Stimulated activated naive CD8-positive, alpha-beta T cell treated with anti-CD3 and anti-CD28 coated beads, Interleukin-15, Interleukin-2, amounts not matched to agents 100 ng/mL and 50 ng/mL, for 24 hours (primary cell): ENCODE measurements around the gene MC2R.

Experiments used
- H3K27ac Mint-ChIP-seq: one replicate; pipeline ENCODE4 v1.8.0; 2021; ENCODE audit warnings: mild to moderate bottlenecking, mixed read lengths
- H3K27me3 Mint-ChIP-seq: one replicate; pipeline ENCODE4 v1.8.0; 2021; ENCODE audit warnings: mixed read lengths
- H3K36me3 Mint-ChIP-seq: one replicate; pipeline ENCODE4 v1.8.0; 2021; ENCODE audit warnings: low read depth, mixed read lengths
- H3K4me1 Mint-ChIP-seq: one replicate; pipeline ENCODE4 v1.8.0; 2021; ENCODE audit warnings: low read depth, mixed read lengths
- H3K4me3 Mint-ChIP-seq: one replicate; pipeline ENCODE4 v1.8.0; 2021; ENCODE audit warnings: mild to moderate bottlenecking, mixed read lengths
- H3K9me3 Mint-ChIP-seq: one replicate; pipeline ENCODE4 v1.8.0; 2021; ENCODE audit warnings: mixed read lengths

Gene MC2R

DNA sequence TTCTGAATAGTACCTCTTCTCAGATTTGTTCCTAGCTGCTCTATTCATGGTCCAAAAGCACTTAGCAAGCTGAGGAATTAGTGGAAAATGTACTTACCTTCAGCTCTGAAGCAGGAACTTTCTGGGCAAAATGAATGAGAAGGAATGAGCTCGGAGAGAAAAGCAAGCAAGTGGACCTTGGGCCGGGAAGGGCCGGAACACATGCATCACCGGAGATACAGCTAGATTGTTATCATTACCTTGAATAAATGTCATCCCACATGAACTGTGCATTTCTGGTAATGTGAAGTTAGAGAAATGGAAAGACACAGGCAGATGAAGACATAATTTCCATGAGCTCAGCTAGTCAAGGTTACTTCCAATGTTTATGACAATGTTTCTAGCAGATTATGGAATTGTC lies at the start of gene MC2R:
Gene MC2R (minus strand): TSS at position 146 of the 400 bp plus-strand sequence. CDS start 30,018 bp downstream, outside the sequence.
- Mint-ChIP-seq H3K4me3 (no peak within 1 kb of the TSS), H3K27ac (no peak within 1 kb of the TSS), H3K27me3 (no peaks in the 10 kb centered on the region), H3K9me3 (no peaks in the 10 kb centered on the region), H3K4me1 (no peaks in the 10 kb centered on the region), H3K36me3 (no peaks in the 10 kb centered on the region)

DNA sequence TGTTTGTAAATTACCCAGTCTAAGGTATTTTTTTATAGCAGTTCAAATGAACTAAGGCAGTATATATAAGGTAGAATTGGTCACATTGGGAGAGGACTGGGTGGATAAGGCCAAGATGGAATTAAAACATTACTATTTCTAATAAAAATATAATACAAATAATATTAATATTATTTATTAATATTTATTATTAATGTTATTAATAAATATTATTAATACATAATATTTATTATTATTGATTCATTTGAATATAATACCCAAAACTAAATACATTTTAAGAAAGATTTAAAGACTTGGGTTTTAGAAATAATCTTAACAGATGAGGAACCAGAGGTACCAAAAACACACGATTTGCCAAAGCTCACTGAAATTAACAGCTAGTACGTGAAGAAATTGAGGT lies 30.5 kb upstream of the MC2R start:
- H3K27ac Mint-ChIP-seq: no peak overlapping the region
- no peaks in the 10 kb centered on the region for H3K36me3 Mint-ChIP-seq
- peaks cover 4% of the 10 kb centered on the region for H3K27me3 Mint-ChIP-seq
- H3K9me3 Mint-ChIP-seq: peaks cover 3% of the 10 kb centered on the region
- no peaks in the 10 kb centered on the region for H3K4me1 Mint-ChIP-seq
- no peak overlapping the region for H3K4me3 Mint-ChIP-seq

DNA sequence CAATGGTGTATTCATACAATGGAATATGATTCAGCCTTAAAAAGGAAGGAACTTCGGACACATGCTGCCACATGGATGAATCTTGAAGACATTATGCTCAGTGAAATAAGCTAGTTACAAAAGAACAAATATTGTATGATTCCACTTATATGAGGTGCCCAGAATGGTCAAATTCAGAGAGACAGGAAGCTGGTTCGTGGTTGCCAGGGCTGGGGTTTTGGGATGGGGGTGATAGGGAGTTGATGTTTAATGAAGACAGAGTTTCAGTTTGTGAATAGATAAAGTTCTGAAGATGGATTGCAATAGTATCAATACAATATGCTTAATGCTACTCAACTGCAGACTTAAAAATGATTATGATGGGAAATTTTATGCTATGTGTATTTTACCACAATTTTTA lies 28.0 kb upstream of the MC2R start:
- Mint-ChIP-seq H3K27ac (no peak overlapping the region), H3K36me3 (no peaks in the 10 kb centered on the region), H3K4me1 (no peaks in the 10 kb centered on the region), H3K27me3 (no peaks in the 10 kb centered on the region), H3K9me3 (peaks cover 3% of the 10 kb centered on the region), H3K4me3 (no peak overlapping the region)

DNA sequence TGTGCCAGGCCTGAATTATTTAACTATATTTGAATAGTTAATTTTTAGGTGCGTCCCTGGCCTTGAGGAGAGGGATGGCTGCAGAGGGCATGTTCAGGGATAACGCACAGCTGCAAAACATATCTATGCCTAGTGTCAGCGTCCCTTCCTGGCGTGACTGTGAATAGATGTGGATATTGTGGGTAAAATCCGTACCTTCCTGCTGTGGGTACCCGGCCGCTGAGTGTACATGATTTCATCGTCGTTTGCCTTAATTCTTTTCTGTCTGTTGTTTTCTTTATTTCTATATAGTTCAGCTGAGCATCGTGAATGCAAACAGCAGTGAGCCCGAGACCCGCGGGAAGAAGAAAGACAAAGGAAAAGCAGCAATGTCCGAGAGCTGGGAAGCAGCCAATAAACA lies 25.0 kb upstream of the MC2R start:
- Mint-ChIP-seq H3K9me3 (peaks cover 3% of the 10 kb centered on the region), H3K4me1 (no peaks in the 10 kb centered on the region), H3K27ac (no peak overlapping the region), H3K36me3 (no peaks in the 10 kb centered on the region), H3K4me3 (no peak overlapping the region), H3K27me3 (no peaks in the 10 kb centered on the region)

DNA sequence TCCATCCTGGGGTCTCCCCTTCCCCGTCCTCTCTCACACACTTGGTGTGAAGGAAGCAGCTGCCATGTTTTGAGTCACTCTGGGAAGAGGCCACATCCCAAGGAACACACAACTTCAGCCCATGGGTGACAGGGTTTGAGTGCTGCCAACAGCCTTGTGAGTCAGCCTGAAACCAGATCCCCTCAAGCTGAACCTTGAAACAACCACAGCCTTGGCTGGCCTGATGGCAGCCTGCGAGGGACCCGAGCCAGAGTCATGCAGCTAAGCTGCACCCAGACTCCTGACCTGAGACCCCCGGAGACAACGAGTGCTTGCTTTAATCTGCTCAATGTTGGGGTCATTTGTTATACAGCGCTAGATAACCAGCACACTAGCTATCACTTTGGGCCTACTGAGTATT lies 19.3 kb upstream of the MC2R start:
- no peaks in the 10 kb centered on the region for H3K36me3 Mint-ChIP-seq
- no peak overlapping the region for H3K27ac Mint-ChIP-seq
- H3K4me3 Mint-ChIP-seq: no peak overlapping the region
- no peaks in the 10 kb centered on the region for H3K4me1 Mint-ChIP-seq
- H3K27me3 Mint-ChIP-seq: no peaks in the 10 kb centered on the region
- no peaks in the 10 kb centered on the region for H3K9me3 Mint-ChIP-seq

DNA sequence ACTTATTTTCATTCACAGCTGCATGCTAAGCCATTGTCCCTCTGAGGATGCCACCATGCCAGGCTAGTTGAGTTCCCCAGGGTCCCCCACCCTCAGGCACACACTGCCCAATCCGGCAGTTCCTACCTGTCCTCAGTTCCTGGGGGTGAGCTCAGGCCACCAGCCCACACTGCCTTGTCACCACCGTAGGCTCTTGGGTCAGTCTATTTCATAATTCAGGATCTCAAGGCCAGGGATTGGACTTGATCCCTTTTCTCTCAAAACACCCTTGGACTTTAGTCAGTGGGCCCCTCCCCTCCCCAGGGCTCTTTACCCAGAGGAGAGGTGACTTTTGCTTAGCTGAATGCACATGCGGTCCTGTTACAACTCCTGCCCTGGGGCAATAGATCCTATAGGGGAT lies 18.7 kb upstream of the MC2R start:
- no peaks in the 10 kb centered on the region for H3K9me3 Mint-ChIP-seq
- H3K27me3 Mint-ChIP-seq: no peaks in the 10 kb centered on the region
- no peaks in the 10 kb centered on the region for H3K36me3 Mint-ChIP-seq
- no peaks in the 10 kb centered on the region for H3K4me1 Mint-ChIP-seq
- no peak overlapping the region for H3K4me3 Mint-ChIP-seq
- H3K27ac Mint-ChIP-seq: no peak overlapping the region

DNA sequence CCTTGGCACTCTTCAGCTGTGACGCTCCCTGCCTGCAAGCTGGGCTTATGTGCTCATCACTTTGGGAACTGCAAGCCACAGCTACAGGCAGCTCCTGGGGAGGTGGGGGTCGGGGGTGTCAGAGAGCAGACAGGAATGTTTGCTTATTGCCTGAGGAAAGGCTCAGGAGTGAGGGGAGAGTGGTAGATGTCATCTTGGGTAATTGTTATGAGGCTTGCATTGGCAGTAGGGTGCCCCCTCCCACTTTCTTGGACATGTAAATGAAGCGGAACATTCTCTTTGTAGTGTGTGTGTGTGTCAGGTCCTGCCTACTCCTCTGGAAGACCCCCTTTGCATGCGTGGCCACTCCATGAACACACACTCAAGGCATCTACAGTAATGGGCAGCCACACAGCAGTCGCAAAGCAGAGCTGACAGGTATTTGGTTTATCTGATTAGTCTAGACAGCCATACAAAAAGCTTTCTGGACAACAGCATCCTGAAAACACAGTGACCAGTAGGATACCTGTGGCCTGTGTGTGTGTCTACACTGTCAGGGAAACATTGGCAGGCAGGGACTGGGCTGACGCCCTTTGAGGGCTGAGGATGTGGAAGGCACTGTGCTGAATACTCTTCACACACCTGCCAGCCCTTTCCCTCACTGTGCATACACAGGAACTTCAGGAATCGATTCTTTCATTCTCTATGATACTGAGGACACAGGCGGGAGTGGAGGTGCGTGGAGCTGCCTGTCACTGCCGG lies 17.1 kb upstream of the MC2R start:
- H3K27ac Mint-ChIP-seq: no peak overlapping the region
- no peak overlapping the region for H3K4me3 Mint-ChIP-seq
- H3K36me3 Mint-ChIP-seq: no peaks in the 10 kb centered on the region
- H3K27me3 Mint-ChIP-seq: no peaks in the 10 kb centered on the region
- no peaks in the 10 kb centered on the region for H3K9me3 Mint-ChIP-seq
- H3K4me1 Mint-ChIP-seq: no peaks in the 10 kb centered on the region

DNA sequence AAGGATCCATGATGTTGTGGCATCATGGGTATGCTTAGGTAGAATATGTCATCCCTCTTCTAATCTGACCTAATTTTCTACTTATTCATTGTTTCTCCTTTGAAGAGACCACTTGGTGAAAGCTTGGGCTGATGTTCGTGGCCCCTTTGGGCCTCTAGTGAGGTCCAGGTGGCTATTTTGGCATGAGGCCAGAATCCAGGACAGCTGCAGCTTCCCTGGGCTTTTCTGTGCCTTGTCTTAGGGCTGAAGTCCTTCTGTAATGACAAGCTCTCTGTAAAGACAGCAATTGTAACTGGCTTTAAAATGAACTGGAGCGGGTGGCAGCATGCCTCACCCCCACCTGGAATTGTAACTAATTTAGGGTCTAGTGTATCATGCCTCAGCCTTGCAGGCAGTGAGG lies 15.6 kb upstream of the MC2R start:
- Mint-ChIP-seq H3K4me3 (no peak overlapping the region), H3K27ac (no peak overlapping the region), H3K27me3 (no peaks in the 10 kb centered on the region), H3K9me3 (peaks cover 4% of the 10 kb centered on the region), H3K36me3 (no peaks in the 10 kb centered on the region), H3K4me1 (no peaks in the 10 kb centered on the region)

DNA sequence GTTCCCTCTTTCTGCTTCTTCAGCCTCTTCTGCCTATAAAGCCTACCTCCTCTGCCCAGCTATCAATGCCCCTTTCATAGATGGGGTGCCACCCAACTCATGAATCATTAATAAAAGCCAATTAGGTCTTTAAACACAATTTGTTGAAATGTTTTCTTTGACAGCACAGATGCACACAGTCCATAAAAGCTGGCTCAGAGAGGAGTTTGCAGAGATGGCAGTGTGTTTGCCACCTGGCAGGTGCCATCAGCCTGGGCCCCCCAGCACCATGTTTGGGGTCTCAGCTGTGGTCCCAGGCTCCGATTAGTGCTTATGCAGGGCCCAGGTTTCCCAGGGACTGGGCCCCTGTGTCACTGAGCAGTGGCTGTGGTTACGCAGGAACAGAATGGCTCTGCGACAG lies 7.9 kb upstream of the MC2R start:
- H3K4me3 Mint-ChIP-seq: no peak overlapping the region
- peaks cover 3% of the 10 kb centered on the region for H3K27me3 Mint-ChIP-seq
- no peak overlapping the region for H3K27ac Mint-ChIP-seq

DNA sequence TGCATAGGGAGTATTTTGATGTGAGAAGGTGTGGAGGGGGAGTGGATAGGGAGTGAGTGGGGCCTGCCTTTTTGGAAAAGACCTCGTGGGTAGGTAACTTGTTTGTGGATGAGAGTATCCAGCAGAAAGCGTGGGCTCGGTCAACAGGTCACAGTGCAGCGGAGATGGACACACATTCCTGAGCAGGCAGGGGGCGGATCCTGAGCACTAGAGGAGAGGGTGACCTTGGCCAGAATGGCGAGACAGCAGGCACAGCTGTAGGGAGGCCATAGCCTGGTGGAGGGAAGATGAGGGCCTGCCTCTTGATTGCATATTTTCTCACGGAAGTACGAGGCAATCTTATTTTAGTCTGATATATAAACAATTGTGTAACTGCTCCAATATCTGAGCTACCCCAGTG lies 3.6 kb upstream of the MC2R start:
- Mint-ChIP-seq H3K4me1 (no peaks in the 10 kb centered on the region), H3K27me3 (peaks cover 3% of the 10 kb centered on the region), H3K27ac (no peak overlapping the region), H3K36me3 (no peaks in the 10 kb centered on the region), H3K4me3 (no peak overlapping the region), H3K9me3 (no peaks in the 10 kb centered on the region)

More for the DNA sequence above, 7.9 kb upstream of the MC2R start:
- peaks cover 4% of the 10 kb centered on the region for H3K9me3 Mint-ChIP-seq
- no peaks in the 10 kb centered on the region for H3K4me1 Mint-ChIP-seq
- no peaks in the 10 kb centered on the region for H3K36me3 Mint-ChIP-seq

DNA sequence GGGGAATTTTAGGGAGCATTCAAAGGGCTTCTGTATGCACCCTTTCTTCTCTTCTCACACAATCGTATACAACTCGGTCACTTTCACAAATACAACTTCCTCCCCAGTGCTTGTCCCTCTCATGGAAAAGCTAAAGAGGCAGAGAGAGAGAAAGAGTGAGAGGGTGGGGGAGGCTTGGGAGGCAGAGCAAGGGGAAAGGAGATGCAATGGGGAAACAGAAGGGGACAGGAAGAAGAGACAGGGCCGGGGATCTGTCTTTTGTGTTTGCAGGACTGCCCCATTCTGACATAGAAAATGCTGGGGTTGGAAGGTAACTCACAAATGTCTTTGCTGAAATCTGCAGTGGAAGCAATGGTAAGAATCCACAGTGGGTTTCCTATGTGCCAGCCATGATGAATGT lies 2.1 kb upstream of the MC2R start:
- Mint-ChIP-seq H3K4me3 (no peak overlapping the region), H3K9me3 (no peaks in the 10 kb centered on the region), H3K27ac (no peak overlapping the region), H3K4me1 (no peaks in the 10 kb centered on the region), H3K27me3 (peaks cover 2% of the 10 kb centered on the region), H3K36me3 (no peaks in the 10 kb centered on the region)

DNA sequence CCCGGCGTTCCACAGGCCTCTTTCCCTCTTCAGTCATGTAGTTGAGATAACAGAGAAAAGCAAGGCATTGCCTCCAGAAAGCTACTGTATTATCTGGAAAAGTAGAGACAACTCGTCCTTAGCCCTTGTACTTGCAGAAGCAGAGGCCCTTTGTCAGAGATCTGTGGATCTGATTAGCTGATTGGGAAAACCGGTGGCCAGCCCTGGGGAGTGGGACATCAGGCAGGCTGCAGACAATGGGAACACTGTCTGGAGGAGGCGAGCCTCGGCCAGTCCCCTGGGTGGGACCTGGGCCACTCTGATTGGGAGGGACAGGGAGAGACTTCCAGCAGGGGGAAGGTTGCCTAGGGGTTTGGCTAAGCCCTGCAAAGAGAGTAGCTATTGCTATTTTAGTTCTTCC lies 1.2 kb upstream of the MC2R start:
- no peak overlapping the region for H3K27ac Mint-ChIP-seq
- no peak overlapping the region for H3K4me3 Mint-ChIP-seq
- H3K4me1 Mint-ChIP-seq: no peaks in the 10 kb centered on the region
- no peaks in the 10 kb centered on the region for H3K27me3 Mint-ChIP-seq
- no peaks in the 10 kb centered on the region for H3K36me3 Mint-ChIP-seq
- no peaks in the 10 kb centered on the region for H3K9me3 Mint-ChIP-seq

DNA sequence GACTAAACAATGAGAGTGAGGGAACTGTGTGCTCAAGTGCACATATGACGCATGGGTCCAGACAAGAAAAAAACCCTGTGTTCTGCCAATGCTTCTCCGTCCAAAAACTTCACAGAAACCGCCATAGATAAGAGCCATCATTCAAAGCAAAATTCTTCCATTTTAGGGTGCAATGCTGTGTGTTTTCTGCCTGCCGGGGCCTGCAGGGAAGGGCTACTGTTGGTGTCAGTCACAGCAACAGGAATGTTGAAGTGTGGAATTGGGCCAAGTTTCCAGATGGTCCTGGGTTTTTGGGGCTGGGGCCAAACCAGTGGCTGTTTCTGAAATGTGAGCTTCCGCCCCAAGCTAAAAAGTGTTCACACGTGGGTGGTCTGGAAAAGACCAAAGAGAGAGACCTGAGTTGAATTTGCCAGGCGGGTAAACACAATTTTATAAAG lies 677 bp upstream of the MC2R start:
- Mint-ChIP-seq H3K9me3 (no peaks in the 10 kb centered on the region), H3K36me3 (no peaks in the 10 kb centered on the region), H3K4me1 (no peaks in the 10 kb centered on the region), H3K27ac (no peak overlapping the region), H3K4me3 (no peak overlapping the region), H3K27me3 (no peaks in the 10 kb centered on the region)

DNA sequence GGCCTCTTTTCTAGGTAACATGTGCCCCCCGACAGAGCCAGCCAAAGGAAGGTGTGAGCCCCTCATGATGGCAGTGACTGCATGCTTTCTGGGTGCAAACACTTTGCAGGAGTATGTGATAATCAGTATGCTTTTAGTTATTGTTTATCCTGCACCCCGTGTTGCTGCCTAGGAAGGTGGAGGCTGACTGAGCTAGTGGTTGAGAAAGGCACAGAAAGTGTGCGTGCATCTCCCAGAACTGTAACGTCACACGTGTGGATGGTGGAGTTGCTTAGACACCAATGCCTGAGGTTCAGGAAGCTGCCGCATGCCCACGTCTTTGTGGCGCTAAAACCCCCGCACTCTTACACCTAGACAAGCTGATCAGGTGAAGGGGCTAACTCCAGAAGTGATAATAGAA lies 580 bp downstream of the MC2R start:
- no peak overlapping the region for H3K27ac Mint-ChIP-seq

DNA sequence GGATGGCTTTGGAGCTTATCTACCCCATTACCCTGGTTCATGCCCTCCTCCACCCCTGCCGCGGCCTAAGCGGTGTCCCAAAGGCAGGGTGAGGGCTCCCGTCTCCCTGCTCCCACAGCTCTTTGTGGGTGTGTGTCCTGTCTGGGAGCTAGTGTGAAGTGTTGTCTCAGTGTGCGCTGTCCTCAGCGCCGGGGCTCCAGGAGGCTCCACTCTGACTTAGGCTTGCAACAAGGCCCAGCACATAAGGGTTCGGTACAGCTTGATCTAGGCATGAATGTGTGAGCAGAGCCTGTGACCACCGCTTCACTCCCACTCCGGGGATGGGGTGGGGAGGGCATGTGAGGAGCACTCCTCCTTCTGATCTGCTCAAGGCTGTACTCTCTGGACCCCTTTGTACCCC lies 1.2 kb downstream of the MC2R start:
- H3K36me3 Mint-ChIP-seq: no peaks in the 10 kb centered on the region
- H3K9me3 Mint-ChIP-seq: no peaks in the 10 kb centered on the region

More for the DNA sequence above, 580 bp downstream of the MC2R start:
- H3K36me3 Mint-ChIP-seq: no peaks in the 10 kb centered on the region
- H3K4me3 Mint-ChIP-seq: no peak overlapping the region
- no peaks in the 10 kb centered on the region for H3K27me3 Mint-ChIP-seq
- H3K4me1 Mint-ChIP-seq: no peaks in the 10 kb centered on the region
- H3K9me3 Mint-ChIP-seq: no peaks in the 10 kb centered on the region

DNA sequence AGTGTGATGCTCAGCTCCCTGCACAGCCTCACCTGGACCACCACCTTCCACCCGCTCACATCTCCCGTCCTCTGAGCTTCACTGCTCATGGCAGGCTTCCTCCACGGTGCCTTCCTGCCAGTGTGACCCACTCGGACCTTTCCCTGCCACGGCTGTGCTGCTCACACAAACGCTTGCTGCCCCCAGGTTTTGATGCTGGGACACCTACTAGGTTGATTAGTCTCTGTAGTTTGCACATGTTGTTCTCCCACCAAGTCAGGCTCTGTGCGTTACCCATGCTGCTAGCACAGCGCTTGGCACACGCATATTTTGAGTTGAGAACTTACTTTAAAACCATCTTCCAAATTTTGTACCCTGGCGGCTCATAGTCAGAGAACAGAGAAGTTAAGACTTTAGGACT lies 2.1 kb downstream of the MC2R start:
- Mint-ChIP-seq H3K4me1 (no peaks in the 10 kb centered on the region), H3K27me3 (no peaks in the 10 kb centered on the region), H3K4me3 (no peak overlapping the region), H3K27ac (no peak overlapping the region), H3K36me3 (no peaks in the 10 kb centered on the region), H3K9me3 (no peaks in the 10 kb centered on the region)

More for the DNA sequence above, 1.2 kb downstream of the MC2R start:
- Mint-ChIP-seq H3K4me3 (no peak overlapping the region), H3K27ac (no peak overlapping the region), H3K27me3 (no peaks in the 10 kb centered on the region), H3K4me1 (no peaks in the 10 kb centered on the region)
